OCI-LY3 (cell line): ENCODE results near the gene CTNNA1.

Source experiments
- CTCF ChIP-seq: fragments of 200-600, 300-600 bp; sonication (generic); IDR thresholded peaks from 2 replicates; pipeline ENCODE4 v1.5.1; 2014; ENCODE audit warnings: antibody characterized with exemption, low read length, low read depth
- EZH2phosphoT487 ChIP-seq: fragments of 200-600 bp; shearing (Covaris generic); IDR thresholded peaks from 2 replicates; pipeline ENCODE4 v1.6.1; 2018; ENCODE audit warnings: antibody characterized with exemption, mixed run types, low read depth

GRCh38 chr5:138872841-138873465, 119.7 kb downstream of the CTNNA1 start:
- TF ChIP-seq CTCF (no peak), EZH2phosphoT487 (no peak)
